ENCODE data around the gene CDC34. TPM values are rescaled to one million over a fixed set of nuclear protein-coding genes. Genes with fewer than 3 reads are reported as not detected.
A peak's percentile ranks its signal among the peaks of the same experiment; 100 is the strongest.

Gene CDC34
- total RNA-seq, 1 donor from 2014 or later, result 56.6 TPM

DNA sequence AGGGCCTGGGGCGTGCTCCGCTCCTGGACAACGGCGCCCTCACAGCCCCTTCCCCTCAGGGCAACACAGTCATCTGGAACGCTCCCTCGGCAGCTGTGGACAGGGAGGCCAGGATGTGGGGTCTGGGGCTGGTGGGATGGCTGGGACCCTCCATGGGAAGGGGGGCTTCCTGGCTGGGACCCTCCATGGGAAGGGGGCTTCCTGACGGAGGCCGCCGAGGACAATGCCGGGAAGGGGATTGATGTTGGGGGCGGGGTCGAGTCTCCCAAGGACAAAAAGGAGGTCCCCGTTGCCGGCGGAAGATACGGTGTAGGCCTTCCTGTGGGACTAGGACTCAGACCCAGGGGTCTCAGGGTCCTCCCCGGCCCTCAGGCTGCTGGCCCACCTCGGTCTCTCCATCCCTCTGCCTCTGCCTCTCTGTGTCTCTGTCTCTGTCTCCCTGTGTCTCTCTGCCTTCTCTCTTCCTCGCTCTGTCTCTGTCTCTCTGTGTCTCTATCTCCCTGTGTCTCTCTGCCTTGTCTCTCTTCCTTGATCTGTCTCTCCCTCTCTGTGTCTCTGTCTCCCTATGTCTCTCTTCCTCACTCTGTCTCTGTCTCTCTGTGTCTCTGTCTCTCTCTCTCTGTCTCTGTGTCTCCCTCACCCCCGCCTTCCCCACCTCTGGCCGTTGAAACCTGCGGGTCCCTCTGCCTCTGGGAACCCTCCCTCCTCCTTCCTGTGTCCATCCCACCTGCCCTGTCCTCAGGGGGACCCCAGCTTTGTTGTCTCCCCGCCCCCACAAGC is 38.0 kb upstream of the CDC34 start:
- no peak overlapping the region for H3K27ac Mint-ChIP-seq
- peaks cover 4% of the 10 kb centered on the region for H3K9me3 Mint-ChIP-seq
- H3K4me1 Mint-ChIP-seq (ENCODE audit: low read depth), result no peaks in the 10 kb centered on the region
- peaks cover 10% of the 10 kb centered on the region for H3K27me3 Mint-ChIP-seq (ENCODE audit: insufficient read depth)
- H3K4me3 Mint-ChIP-seq, result no peak overlapping the region
- no peak for DNase-seq (ENCODE audit: low spot score)
- H3K36me3 Mint-ChIP-seq (ENCODE audit: low read depth), result no peaks in the 10 kb centered on the region
- intact Hi-C loops (cut with micrococcal nuclease), result no loop called here

DNA sequence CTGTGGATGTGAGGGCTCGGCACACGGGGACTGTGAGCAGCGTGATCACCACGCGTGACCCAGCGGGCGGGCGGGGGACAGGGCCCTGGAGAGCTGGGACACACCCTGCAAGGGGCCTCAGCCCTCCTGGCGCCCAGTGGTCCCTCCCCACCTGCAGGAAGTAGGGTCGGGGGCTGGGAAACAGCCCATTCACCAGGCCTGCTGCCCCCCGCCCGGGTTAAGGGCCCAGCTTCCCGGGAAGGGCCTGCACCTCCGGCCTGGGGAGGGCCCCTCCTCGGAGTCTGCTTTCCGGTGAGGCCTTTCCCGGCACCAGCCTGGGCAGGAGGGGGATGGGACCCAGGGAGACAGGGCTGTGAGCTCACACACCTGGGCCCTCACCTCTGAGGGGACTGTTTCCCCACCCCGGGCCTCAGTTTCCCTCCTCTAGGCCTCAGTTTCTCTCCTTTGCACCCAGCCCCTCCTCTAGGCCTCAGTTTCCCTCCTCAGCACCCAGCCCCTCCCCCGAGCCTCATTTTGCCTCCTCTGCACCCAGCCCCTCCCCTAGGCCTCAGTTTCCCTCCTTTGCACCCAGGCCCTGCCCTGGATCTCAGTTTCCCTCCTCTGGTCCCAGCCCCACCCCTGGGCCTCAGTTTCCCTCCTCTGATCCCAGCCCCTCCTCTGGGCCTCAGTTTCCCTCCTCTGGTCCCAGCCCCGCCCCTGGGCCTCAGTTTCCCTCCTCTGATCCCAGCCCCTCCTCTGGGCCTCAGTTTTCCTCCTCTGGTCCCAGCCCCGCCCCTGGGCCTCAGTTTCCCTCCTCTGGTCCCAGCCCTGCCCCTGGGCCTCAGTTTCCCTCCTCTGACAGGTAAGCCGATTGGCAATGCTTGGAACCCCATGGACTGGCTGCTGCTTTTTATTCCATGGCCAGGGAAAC is 37.1 kb upstream of the CDC34 start:
- Mint-ChIP-seq H3K27ac (no peak overlapping the region), H3K36me3 (ENCODE audit: low read depth) (peaks cover 2% of the 10 kb centered on the region), H3K9me3 (peaks cover 4% of the 10 kb centered on the region), H3K4me1 (ENCODE audit: low read depth) (no peaks in the 10 kb centered on the region), H3K27me3 (ENCODE audit: insufficient read depth) (peaks cover 17% of the 10 kb centered on the region), H3K4me3 (no peak overlapping the region)
- no peak for DNase-seq (ENCODE audit: low spot score)
- intact Hi-C loops (cut with micrococcal nuclease), result no loop called here

DNA sequence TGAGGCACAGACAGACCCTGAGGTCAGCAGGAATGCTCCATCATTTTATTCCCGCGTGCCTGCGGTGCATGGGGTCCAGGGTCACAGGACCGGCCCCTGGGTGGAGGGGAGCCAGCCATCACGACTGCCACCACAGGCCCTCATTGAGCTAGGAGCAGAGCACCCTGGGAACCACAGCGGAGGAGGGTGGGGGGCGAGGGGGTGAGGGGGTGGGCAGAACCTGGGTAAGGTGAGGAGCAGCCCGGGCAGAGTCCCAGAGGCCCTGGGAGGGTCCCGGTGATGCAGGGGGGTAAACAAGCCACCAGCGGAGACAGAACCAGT is 36.5 kb upstream of the CDC34 start:
- DNase-seq (ENCODE audit: low spot score), result no peak
- no peak overlapping the region for H3K27ac Mint-ChIP-seq
- peaks cover 2% of the 10 kb centered on the region for H3K36me3 Mint-ChIP-seq (ENCODE audit: low read depth)
- no peak overlapping the region for H3K4me3 Mint-ChIP-seq
- peaks cover 4% of the 10 kb centered on the region for H3K9me3 Mint-ChIP-seq
- peaks cover 20% of the 10 kb centered on the region for H3K27me3 Mint-ChIP-seq (ENCODE audit: insufficient read depth)
- intact Hi-C loops (cut with micrococcal nuclease), result no loop called here
- no peaks in the 10 kb centered on the region for H3K4me1 Mint-ChIP-seq (ENCODE audit: low read depth)

DNA sequence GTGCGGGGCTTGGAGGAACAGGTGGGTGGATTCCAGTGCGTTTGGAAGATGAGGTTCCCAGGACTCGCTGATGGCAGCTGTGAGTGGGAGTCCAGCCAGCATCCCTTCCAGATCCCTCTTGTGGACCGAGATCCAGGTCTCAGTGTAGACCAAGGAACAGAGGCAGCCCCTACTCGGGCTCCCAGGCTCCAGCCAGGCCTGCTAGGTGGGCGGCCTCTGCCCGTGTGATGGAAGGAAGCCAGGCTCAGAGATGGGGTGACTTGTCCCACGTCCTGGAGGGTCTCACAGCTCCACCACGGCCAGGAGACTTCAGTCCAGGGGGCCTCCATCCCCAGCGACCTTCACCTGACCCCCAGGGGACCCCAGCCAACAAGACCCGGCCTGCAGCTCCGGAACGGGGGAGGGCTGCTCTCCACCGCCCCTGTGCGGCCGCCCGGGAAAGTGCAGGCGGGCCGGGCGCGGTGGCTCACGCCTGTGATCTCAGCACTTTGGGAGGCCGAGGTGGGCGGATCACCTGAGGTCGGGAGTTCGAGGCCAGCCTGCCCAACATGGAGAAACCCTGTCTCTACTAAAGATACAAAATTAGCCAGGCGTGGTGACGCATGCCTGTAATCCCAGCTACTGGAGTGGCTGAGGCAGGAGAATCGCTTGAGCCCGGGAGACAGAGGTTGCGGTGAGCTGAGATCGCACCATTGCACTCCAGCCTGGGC is 36.0 kb upstream of the CDC34 start:
- Mint-ChIP-seq H3K27ac (no peak overlapping the region), H3K4me1 (ENCODE audit: low read depth) (no peaks in the 10 kb centered on the region), H3K27me3 (ENCODE audit: insufficient read depth) (peaks cover 21% of the 10 kb centered on the region), H3K4me3 (no peak overlapping the region), H3K9me3 (peaks cover 4% of the 10 kb centered on the region), H3K36me3 (ENCODE audit: low read depth) (peaks cover 2% of the 10 kb centered on the region)
- peak; percentile 38 for DNase-seq (ENCODE audit: low spot score)
- intact Hi-C loops (cut with micrococcal nuclease), result no loop called here

DNA sequence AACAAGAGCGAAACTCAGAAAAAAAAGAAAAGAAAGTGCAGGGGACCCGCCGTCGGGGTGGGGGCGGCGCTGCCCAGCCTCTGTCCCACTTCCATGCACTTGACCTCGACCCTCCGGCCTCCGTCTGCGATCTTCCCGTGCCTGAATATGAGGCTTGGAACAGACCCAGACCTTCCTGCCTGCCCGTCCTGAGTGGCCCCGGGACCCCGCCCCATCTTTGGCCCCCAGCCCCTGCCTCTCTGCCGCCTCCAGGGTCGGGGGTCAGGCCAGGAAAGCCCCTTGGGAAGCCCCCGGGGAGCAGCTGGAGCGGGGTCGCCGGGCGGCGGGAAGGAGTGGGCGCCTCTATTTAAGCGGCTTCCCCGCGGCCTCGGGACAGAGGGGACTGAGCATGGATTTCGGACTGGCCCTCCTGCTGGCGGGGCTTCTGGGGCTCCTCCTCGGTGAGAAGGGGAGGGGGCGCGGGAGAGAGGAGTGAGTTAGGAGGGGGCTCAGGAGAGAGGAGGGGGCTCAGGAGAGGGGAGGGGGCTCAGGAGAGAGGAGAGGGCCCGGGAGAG is 35.4 kb upstream of the CDC34 start, which contains the start of gene MADCAM1:
MADCAM1 (plus strand) TSS at position 375 of the 554 bp plus-strand sequence; CDS start at position 389, 14 bp downstream.
- Mint-ChIP-seq H3K27me3 (ENCODE audit: insufficient read depth) (peaks cover 21% of the 10 kb centered on the region), H3K4me3 (no peak within 1 kb of the TSS), H3K4me1 (ENCODE audit: low read depth) (no peaks in the 10 kb centered on the region), H3K9me3 (peaks cover 4% of the 10 kb centered on the region), H3K27ac (no peak within 1 kb of the TSS), H3K36me3 (ENCODE audit: low read depth) (peaks cover 2% of the 10 kb centered on the region)
- intact Hi-C loops (cut with micrococcal nuclease), result no loop called here
- DNase-seq (ENCODE audit: low spot score), result no peak

DNA sequence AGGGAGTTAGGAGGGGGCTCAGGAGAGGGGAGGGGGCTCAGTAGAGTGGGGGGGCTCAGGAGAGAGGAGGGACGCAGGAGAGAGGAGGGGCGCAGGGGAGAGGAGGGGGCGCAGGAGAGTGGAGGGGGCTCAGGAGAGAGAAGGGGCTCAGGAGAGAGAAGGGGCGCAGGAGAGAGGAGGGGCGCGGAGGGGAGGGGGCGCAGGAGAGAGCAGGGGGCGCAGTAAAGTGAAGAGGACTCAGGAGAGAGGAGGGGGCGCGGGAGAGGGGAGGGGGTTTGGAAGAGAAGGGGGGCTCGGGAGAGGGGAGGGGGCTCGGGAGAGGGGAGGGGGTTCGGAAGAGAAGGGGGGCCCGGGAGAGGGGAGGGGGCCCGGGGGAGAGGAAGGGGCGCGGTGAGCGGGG is 34.6 kb upstream of the CDC34 start:
- H3K27ac Mint-ChIP-seq, result no peak overlapping the region
- H3K4me1 Mint-ChIP-seq (ENCODE audit: low read depth), result no peaks in the 10 kb centered on the region
- no peak overlapping the region for H3K4me3 Mint-ChIP-seq
- no peak for DNase-seq (ENCODE audit: low spot score)
- H3K36me3 Mint-ChIP-seq (ENCODE audit: low read depth), result peaks cover 2% of the 10 kb centered on the region
- peaks cover 21% of the 10 kb centered on the region for H3K27me3 Mint-ChIP-seq (ENCODE audit: insufficient read depth)
- peaks cover 4% of the 10 kb centered on the region for H3K9me3 Mint-ChIP-seq
- intact Hi-C loops (cut with micrococcal nuclease), result no loop called here

DNA sequence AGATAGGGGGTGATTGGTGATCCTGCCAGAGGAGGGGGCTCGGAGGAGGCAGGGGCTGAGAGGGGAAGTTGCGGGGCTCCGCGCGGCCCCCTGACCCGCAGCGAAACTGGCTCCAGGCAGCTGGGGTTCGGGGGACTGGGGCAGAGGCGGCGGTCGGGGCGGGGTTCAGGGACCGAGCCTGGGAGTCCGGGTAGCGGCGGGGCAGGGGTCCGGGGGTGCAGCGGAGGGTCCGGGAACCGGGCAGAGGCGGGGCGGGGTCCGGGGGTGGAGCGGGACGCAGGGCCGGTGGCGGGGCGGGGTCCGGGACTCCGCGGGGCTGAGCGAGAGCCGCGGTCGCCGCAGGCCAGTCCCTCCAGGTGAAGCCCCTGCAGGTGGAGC is 34.1 kb upstream of the CDC34 start:
- H3K27me3 Mint-ChIP-seq (ENCODE audit: insufficient read depth), result peaks cover 21% of the 10 kb centered on the region
- H3K4me3 Mint-ChIP-seq, result no peak overlapping the region
- no peak for DNase-seq (ENCODE audit: low spot score)
- intact Hi-C loops (cut with micrococcal nuclease), result no loop called here
- H3K27ac Mint-ChIP-seq, result no peak overlapping the region
- peaks cover 2% of the 10 kb centered on the region for H3K4me1 Mint-ChIP-seq (ENCODE audit: low read depth)
- H3K36me3 Mint-ChIP-seq (ENCODE audit: low read depth), result peaks cover 2% of the 10 kb centered on the region
- H3K9me3 Mint-ChIP-seq, result peaks cover 4% of the 10 kb centered on the region

DNA sequence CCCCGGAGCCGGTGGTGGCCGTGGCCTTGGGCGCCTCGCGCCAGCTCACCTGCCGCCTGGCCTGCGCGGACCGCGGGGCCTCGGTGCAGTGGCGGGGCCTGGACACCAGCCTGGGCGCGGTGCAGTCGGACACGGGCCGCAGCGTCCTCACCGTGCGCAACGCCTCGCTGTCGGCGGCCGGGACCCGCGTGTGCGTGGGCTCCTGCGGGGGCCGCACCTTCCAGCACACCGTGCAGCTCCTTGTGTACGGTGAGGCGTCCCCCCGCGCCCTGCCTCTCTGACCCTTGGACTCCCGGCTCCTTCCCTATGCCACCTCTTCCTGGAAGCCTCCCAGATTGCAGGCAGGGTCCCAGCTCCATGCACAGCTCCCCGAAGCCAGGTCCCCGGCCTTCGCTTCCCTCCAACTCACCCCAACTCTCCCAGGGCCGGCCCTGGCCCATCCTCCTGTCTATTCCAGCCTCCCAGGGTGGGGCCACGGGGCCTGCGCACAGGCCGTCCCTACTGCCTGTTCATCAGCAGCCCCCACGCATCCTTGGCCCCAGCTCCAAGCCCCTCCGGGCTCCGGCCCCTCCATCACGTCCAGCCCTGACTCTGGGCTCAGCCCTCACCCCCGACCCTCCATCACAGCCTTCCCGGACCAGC is 33.6 kb upstream of the CDC34 start:
- Mint-ChIP-seq H3K27ac (no peak overlapping the region), H3K4me1 (ENCODE audit: low read depth) (peaks cover 6% of the 10 kb centered on the region), H3K36me3 (ENCODE audit: low read depth) (peaks cover 2% of the 10 kb centered on the region), H3K4me3 (no peak overlapping the region), H3K27me3 (ENCODE audit: insufficient read depth) (peaks cover 21% of the 10 kb centered on the region), H3K9me3 (peaks cover 4% of the 10 kb centered on the region)
- no peak for DNase-seq (ENCODE audit: low spot score)
- intact Hi-C loops (cut with micrococcal nuclease), result no loop called here

DNA sequence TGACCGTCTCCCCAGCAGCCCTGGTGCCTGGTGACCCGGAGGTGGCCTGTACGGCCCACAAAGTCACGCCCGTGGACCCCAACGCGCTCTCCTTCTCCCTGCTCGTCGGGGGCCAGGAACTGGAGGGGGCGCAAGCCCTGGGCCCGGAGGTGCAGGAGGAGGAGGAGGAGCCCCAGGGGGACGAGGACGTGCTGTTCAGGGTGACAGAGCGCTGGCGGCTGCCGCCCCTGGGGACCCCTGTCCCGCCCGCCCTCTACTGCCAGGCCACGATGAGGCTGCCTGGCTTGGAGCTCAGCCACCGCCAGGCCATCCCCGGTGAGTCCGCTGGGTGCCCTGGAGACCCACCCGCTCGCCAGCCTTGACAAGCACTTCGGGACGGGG is 33.1 kb upstream of the CDC34 start:
- no peak for DNase-seq (ENCODE audit: low spot score)
- H3K9me3 Mint-ChIP-seq, result peaks cover 4% of the 10 kb centered on the region
- intact Hi-C loops (cut with micrococcal nuclease), result no loop called here
- H3K4me1 Mint-ChIP-seq (ENCODE audit: low read depth), result peaks cover 6% of the 10 kb centered on the region
- peaks cover 2% of the 10 kb centered on the region for H3K36me3 Mint-ChIP-seq (ENCODE audit: low read depth)
- H3K27me3 Mint-ChIP-seq (ENCODE audit: insufficient read depth), result peaks cover 21% of the 10 kb centered on the region
- no peak overlapping the region for H3K4me3 Mint-ChIP-seq
- no peak overlapping the region for H3K27ac Mint-ChIP-seq

DNA sequence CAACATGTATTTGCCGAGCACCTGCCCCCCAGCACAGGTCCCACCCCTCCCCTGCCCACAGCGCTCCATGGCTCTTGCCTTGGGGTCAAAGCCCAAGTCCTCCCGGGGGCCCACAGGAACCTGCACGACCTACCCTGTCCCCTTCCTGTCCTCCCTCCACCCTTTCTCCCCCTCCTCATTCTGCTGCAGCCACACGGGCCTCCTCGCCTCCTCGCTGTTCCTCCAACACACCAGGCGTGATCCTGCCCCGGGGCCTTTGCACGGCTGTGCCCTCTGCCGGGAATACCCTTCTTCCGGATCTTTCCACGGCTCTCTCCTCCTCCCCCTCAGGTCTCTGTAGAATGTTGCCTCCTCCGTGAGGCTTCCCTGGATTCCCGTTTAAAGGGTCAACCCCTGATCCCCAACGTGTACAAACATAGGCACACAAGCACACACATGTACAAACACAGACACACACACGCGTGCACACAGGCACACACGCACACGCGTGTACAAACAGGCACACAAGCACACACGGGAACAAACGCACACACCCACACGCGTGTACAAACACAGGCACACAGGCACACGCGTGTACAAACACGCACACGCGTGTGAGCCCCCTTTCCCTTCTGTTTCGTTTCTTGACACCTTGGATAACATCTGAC is 32.5 kb upstream of the CDC34 start:
- H3K4me1 Mint-ChIP-seq (ENCODE audit: low read depth), result peaks cover 6% of the 10 kb centered on the region
- H3K36me3 Mint-ChIP-seq (ENCODE audit: low read depth), result peaks cover 2% of the 10 kb centered on the region
- H3K27ac Mint-ChIP-seq, result no peak overlapping the region
- no peaks in the 10 kb centered on the region for H3K9me3 Mint-ChIP-seq
- intact Hi-C loops (cut with micrococcal nuclease), result no loop called here
- peak overlapping the region; percentile 22 for H3K4me3 Mint-ChIP-seq
- peaks cover 19% of the 10 kb centered on the region for H3K27me3 Mint-ChIP-seq (ENCODE audit: insufficient read depth)
- no peak for DNase-seq (ENCODE audit: low spot score)

DNA sequence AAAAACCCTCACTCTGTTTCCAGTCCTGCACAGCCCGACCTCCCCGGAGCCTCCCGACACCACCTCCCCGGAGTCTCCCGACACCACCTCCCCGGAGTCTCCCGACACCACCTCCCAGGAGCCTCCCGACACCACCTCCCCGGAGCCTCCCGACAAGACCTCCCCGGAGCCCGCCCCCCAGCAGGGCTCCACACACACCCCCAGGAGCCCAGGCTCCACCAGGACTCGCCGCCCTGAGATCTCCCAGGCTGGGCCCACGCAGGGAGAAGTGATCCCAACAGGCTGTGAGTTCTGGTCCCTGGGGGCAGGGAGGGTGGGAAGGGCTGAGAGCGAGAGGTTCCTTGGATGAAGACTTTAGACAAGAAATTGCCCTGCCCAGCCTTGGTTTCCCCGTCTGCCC is 29.9 kb upstream of the CDC34 start:
- no peak overlapping the region for H3K27ac Mint-ChIP-seq
- no peak overlapping the region for H3K4me3 Mint-ChIP-seq
- H3K36me3 Mint-ChIP-seq (ENCODE audit: low read depth), result peaks cover 2% of the 10 kb centered on the region
- no peak for DNase-seq (ENCODE audit: low spot score)
- H3K27me3 Mint-ChIP-seq (ENCODE audit: insufficient read depth), result peaks cover 15% of the 10 kb centered on the region
- no peaks in the 10 kb centered on the region for H3K9me3 Mint-ChIP-seq
- peaks cover 6% of the 10 kb centered on the region for H3K4me1 Mint-ChIP-seq (ENCODE audit: low read depth)
- intact Hi-C loops (cut with micrococcal nuclease), result no loop called here

DNA sequence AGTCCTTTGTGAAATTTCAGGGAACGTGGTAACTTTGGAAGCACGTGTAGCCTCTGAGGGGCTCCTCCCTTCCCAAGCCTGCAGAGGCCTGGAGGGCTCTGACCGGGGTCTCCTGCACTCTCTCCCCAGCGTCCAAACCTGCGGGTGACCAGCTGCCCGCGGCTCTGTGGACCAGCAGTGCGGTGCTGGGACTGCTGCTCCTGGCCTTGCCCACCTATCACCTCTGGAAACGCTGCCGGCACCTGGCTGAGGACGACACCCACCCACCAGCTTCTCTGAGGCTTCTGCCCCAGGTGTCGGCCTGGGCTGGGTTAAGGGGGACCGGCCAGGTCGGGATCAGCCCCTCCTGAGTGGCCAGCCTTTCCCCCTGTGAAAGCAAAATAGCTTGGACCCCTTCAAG is 26.9 kb upstream of the CDC34 start:
- no peak overlapping the region for H3K4me3 Mint-ChIP-seq
- peaks cover 4% of the 10 kb centered on the region for H3K36me3 Mint-ChIP-seq (ENCODE audit: low read depth)
- intact Hi-C loops (cut with micrococcal nuclease), result loop anchor here (5.0 kb wide), 1 partner anchor 162 kb away; the partner anchor contains the start of gene MIER2
- H3K9me3 Mint-ChIP-seq, result no peaks in the 10 kb centered on the region
- no peak for DNase-seq (ENCODE audit: low spot score)
- H3K27me3 Mint-ChIP-seq (ENCODE audit: insufficient read depth), result peaks cover 3% of the 10 kb centered on the region
- peaks cover 24% of the 10 kb centered on the region for H3K4me1 Mint-ChIP-seq (ENCODE audit: low read depth)
- no peak overlapping the region for H3K27ac Mint-ChIP-seq
